SU-DHL-6 (cell line): ENCODE results near the gene ACACA.

Source experiments
- CTCF ChIP-seq: fragments of 200-600 bp; sonication (generic); IDR thresholded peaks from one replicate; pipeline ENCODE4 v1.5.1; 2017; ENCODE audit warnings: antibody characterized with exemption, mild to moderate bottlenecking, low read length, moderate library complexity; ENCODE audit not compliant: insufficient read depth, poor library complexity, severe bottlenecking
- EZH2phosphoT487 ChIP-seq: fragments of 200-600 bp; sonication (generic), shearing (Covaris generic); conservative IDR thresholded peaks from 2 replicates; pipeline ENCODE4 v1.6.1; 2018; ENCODE audit warnings: mild to moderate bottlenecking, antibody characterized with exemption, low read length, moderate library complexity, mixed read lengths

- TF ChIP-seq CTCF = no peak
- TF ChIP-seq EZH2phosphoT487 = no peak
These were observed 340.9 kb downstream of the ACACA start for GRCh38 chr17:37065486-37066321.
